Stimulated activated CD4-positive, alpha-beta T cell treated with anti-CD3 and anti-CD28 coated beads, Interleukin-15, amount 100 ng/mL, for 24 hours (primary cell): ENCODE data around the gene PPP4R4.

ENCODE experiments used
- DNase-seq: peaks from one replicate; pipeline ENCODE4 v3.0.0-alpha.2; 2020

The PPP4R4 gene, protein sequence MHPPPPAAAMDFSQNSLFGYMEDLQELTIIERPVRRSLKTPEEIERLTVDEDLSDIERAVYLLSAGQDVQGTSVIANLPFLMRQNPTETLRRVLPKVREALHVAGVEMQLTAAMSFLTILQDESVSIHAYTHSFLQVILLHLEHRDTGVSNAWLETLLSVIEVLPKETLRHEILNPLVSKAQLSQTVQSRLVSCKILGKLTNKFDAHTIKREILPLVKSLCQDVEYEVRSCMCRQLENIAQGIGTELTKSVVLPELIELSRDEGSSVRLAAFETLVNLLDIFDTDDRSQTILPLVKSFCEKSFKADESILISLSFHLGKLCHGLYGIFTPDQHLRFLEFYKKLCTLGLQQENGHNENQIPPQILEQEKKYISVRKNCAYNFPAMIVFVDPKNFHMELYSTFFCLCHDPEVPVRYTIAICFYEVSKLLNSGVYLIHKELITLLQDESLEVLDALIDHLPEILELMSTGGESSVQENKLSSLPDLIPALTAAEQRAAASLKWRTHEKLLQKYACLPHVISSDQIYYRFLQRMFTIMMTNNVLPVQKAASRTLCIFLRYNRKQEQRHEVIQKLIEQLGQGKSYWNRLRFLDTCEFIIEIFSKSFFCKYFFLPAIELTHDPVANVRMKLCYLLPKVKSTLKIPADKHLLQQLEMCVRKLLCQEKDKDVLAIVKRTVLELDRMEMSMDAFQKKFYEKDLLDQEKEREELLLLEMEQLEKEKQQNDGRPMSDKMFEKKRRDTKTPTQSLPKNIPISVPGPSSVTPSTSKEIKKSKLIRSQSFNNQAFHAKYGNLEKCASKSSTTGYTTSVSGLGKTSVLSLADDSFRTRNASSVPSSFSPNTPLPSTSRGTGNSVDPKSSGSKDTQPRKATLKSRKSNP

GRCh38 chr14:94173885-94174603, at the start of gene PPP4R4:
Gene PPP4R4, plus strand, starts transcription at chr14:94174322. Its CDS starts 144 bp downstream, at chr14:94174466.
- peak; percentile 92 for DNase-seq

DNA sequence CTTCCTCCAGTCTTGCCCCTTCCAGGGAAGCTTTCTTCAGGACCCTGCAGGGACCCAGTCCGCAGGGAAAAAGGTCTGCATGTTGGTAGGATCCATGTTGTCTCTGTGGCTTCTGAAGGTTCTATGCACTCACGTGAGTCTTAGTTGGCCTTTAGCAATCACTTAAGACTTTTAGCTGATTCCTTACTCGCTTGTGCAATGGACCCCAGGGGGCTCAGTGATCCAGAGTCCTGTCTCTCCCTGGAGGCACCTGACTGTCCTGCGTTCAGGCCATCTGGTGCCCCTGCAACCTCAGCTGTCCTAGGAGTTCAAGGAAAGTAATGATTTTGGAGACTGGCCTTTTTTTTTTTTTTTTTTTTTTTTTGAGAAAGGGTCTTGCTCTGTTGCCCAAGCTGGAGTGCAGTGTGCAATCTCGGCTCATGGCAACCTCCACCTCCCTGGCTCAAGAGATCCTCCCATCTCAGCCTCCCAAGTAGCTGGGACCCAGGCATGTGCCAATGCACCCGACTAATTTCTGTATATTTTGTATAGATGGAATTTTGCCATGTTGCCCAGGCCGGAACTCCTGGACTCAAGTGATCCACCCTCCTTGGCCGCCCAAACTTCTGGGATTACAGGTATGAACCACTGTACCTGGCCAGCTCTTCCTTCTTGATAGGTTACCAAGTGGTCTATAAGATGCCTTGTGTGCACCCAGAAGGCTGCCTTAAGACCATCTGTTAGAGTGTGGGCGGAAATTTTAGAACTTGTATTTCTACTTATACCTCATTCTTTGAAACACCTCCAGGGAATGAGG, 49.3 kb upstream of the PPP4R4 start:
- no peak for DNase-seq

- no peak for DNase-seq
These were observed 48.3 kb upstream of the PPP4R4 start for GRCh38 chr14:94125659-94126418.

- DNase-seq: no peak
These were observed 47.8 kb upstream of the PPP4R4 start for GRCh38 chr14:94126419-94126677.

DNA sequence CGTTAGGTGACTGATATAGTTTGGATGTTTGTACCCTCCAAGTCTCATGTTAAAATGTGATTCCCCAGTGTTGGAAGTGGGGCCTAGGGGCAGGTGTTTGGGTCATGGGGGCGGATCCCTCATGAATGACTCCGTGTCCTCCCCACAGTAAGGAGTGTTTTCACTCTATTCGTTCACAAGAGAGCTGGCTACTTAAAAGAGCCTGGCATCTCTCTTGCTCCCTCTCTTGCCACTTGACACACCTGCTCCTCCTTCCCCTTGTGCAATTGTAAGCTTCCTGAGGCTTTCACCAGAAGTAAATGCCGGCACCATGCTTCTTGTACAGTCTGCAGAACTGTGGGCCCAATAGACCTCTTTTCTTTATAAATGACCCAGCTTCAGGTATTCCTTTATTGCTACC, 47.3 kb upstream of the PPP4R4 start:
- no peak for DNase-seq

DNA sequence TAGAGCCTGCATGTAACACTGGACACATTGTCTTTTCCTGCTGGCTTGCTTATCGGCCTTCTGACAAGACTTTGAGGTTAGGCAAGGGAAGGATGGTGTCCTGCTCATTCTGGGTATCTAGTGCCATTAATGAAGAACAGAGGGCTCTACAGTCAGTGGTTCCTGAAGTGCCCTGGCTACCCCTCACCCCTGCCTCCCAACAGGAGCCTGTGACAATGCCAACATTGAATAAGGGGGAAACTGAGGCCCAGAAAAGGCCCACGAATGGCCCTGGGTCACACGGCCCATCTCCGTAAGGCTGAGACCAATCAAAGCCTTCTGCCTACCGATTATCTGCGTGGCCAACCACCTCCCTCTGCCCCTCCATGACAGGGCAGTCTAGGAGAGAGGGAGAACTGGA, 46.8 kb upstream of the PPP4R4 start:
- DNase-seq: no peak

GRCh38 chr14:94128216-94128839, 45.8 kb upstream of the PPP4R4 start:
- DNase-seq: no peak

DNA sequence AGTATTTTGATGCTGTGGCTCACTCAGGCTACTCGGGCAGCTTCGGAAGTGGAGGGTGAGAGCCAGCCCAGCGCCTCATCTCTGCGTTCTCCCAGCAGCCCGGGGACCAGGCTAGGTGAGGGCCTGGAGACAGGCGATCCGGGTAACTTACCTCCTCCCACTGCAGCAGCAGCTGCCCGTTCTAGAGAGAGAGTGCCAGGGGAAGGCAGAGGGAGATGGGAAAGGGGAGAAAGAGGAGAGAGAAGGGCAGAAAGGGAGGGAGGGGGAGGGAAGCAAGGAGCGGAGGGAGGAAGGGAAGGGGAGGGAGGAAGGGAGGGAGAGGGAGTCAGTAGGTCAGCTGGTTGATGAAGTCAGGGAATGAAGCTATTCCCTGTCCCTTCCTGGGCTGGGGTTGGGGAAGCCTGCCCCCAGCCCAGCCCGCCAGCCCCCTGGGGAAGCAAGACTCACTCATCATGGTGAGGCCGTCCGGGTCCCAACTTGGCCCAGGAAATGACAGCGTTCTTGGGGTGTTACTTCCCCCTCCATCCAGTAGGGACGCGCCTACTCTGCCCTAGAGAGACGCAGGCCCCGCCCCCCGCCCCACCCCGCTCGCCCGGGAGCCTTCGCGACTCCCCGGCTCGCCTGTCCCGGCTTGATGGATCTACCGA, 44.9 kb upstream of the PPP4R4 start, which contains the start of gene IFI27L2:
IFI27L2 (minus strand) TSS at position 494 of the 647 bp plus-strand sequence; CDS start at position 454, 40 bp downstream.
- DNase-seq: peak; percentile 83

GRCh38 chr14:94129758-94130414, 44.2 kb upstream of the PPP4R4 start:
- peak; percentile 55 for DNase-seq

DNA sequence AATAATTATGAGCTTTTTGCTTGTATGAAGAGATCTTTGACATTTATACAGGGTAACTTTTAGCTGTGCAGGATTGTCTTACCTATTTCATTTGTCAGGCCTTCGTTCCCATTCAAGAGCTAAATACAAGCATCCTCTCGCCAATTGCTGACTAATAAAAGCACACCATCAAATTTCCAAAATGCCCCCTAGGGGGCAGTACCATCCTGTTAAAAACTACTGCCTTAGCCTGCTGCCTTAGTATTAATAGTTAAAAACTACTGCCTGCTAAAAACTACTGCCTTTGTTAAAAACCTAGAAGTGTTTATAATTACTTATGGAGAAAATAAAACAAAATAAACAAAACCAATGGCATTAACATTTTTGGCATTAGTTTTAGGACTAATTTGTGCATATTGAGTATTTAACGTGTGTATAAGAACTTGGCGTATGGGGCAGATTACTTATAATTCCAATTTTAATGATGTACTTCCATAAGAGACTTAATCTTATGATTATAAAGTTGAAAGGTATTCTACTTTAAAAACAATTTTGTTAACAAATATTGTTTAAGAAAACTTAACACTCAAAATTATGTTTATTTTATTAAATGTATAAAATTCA, 41.7 kb upstream of the PPP4R4 start:
- peak; percentile 68 for DNase-seq

DNA sequence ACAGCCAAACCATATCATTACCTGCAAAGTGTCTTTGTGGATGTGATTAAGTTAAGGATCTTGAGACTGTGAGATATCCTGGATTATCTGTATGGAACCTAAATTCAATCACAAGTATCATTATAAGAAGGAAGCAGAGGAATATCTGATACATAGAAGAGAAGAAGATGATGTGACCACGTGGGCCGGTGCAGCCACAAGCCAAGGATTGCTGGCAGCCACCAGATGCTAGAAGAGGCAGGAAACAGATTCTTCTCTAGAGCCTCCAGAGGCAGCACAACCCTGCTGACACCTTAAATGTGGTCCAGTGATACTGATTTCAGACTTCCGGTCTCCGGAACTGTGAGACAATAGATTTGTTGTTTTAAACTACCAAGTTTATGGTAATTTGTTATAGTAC, 38.6 kb upstream of the PPP4R4 start:
- no peak for DNase-seq

GRCh38 chr14:94136575-94137331, 37.4 kb upstream of the PPP4R4 start:
- DNase-seq: peak; percentile 91

- DNase-seq: no peak
These were observed 35.9 kb upstream of the PPP4R4 start for GRCh38 chr14:94138251-94138650.

DNA sequence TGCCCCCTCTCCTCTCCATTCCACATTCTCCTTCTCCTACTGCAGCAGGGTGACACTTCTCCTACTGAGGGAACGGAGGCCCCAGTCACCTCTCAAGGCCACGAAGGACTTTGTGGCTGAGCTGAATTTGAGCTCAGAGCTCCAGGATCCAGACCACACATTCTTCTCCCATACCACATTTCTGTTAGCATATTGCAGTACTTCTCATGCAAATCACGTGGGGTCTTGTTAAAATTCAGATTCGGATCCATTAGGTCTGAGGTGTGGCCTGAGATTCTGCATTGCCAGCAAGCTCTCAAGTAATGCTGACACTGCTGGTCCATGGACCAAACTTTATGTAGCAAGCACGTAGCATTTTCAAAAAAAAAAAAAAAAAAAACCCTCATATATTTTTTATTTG, 35.1 kb upstream of the PPP4R4 start:
- no peak for DNase-seq

DNA sequence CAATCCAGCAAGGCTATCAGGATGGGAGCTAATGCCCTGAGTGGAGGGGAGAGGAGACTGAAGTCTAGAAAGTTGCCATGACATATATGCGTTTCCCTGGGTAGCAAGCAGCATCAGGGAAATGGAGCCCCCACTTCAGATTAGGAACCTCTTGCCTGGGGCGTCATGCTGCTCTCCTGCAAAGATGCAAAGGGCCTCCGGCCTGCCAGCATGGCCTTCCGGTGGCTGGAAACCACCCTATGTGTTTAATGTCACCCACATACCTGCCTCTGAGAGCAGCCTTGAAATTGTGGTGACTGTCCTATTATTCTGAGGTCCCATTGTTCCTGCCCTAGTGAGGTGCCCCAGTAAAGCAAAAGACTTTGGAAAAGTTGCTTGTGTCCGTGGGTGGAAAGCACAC, 34.7 kb upstream of the PPP4R4 start:
- DNase-seq: no peak

- DNase-seq: no peak
These were observed 31.9 kb upstream of the PPP4R4 start for GRCh38 chr14:94142247-94142646.

DNA sequence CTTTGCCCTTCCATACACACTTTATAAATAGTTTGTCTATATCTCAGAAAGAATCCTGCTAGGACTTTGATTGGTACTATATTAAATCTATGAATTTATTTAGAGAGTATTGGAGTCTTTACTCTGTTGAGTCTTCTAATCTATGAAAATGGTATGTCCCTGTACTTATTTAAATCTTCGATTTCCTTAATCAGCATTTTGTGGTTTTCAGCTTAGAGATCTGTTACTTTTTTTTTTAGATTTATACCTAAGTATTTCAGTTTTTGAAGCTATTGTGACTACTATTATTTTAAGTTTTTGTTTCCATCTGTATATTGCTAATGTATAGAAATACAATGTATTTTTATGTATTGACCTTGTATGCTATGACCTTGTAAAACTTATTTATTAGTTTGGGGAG, 31.3 kb upstream of the PPP4R4 start:
- no peak for DNase-seq

DNA sequence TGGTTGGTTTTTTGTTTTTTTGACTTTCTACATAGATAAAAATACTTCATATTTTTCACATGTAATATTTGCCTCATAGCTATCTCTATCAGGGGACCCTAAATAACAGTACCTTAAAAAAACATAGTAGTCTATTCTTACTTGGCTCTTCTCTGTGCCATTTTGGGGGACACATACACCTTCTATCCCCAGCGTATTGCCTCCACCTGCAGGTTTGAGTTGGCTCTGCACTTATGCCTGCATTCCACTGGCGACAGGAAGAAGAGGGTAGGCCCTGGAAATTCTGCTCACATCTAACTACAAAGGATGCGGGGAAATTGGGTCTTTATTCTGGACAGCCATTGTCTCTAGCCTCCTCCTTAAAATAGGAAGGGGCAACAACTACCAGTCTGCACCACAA, 30.9 kb upstream of the PPP4R4 start:
- DNase-seq: no peak

GRCh38 chr14:94143711-94144110, 30.4 kb upstream of the PPP4R4 start:
- DNase-seq: no peak
